IMR-90 (cell line): Measurements from ENCODE around the gene KIAA0825. TPM values are rescaled to one million over a fixed set of nuclear protein-coding genes. Genes with fewer than 3 reads are reported as not detected.

Source experiments
- ATAC-seq: fragments of 200-7000 bp; cut with Tn5 transposase; 2 replicates; pipeline ENCODE4 v1.9.1; 2020; ENCODE audit warnings: low read depth, mild to moderate bottlenecking, moderate library complexity
- BruUV-seq: library from RNA; stranded (reverse); fragments of 400-500 nt; replicated peaks from 2 replicates; lab custom pipeline; 2021; lab: Mats Ljungman, UMichigan
- CTCF ChIA-PET: fragments of 300-600 bp; formaldehyde crosslinking; extraction: SDS; loops from one replicate; lab custom pipeline; 2021; ENCODE audit warnings: antibody characterized with exemption; lab: Yijun Ruan, JAX
- POLR2A ChIA-PET: fragments of 300-600 bp; sonication (Branson Sonifier 250); formaldehyde crosslinking; loops from one replicate; lab custom pipeline; 2022; ENCODE audit warnings: antibody characterized with exemption; ENCODE audit not compliant: unreplicated experiment; lab: Charles Lee
- DNase-seq: peaks from one replicate; pipeline ENCODE4 v3.0.0; 2013
- H2AFZ ChIP-seq: replicated peaks from 2 replicates; pipeline ENCODE3; 2013; ENCODE audit warnings: low read length, mild to moderate bottlenecking; ENCODE audit not compliant: poor library complexity
- H2AK5ac ChIP-seq: 2 replicates; pipeline ENCODE4 v1.6.1; 2013; ENCODE audit warnings: low read depth, low read length, inconsistent platforms
- H2AK9ac ChIP-seq: replicated peaks from 2 replicates; pipeline ENCODE3; 2013; ENCODE audit warnings: mild to moderate bottlenecking, low read depth, low read length, moderate library complexity; ENCODE audit not compliant: poor library complexity
- H2BK120ac ChIP-seq: 2 replicates; pipeline ENCODE4 v1.6.1; 2013; ENCODE audit warnings: low read depth, low read length, inconsistent platforms
- H2BK15ac ChIP-seq: 3 replicates; pipeline ENCODE4 v1.6.1; 2013; ENCODE audit warnings: low read depth, low read length, inconsistent platforms
- H2BK20ac ChIP-seq: 2 replicates; pipeline ENCODE4 v1.6.1; 2013; ENCODE audit warnings: low read depth, mild to moderate bottlenecking, inconsistent platforms, low read length, moderate library complexity
- H2BK5ac ChIP-seq: 2 replicates; pipeline ENCODE4 v1.6.1; 2013; ENCODE audit warnings: mild to moderate bottlenecking, low read depth, low read length, inconsistent platforms; ENCODE audit not compliant: poor library complexity, severe bottlenecking
- H3K14ac ChIP-seq: replicated peaks from 2 replicates; pipeline ENCODE4 v1.6.1; 2013; ENCODE audit warnings: low read depth, low read length, inconsistent platforms
- H3K18ac ChIP-seq: 2 replicates; pipeline ENCODE4 v1.6.1; 2013; ENCODE audit warnings: low read depth, low read length, control low read depth
- H3K23ac ChIP-seq: 2 replicates; pipeline ENCODE4 v1.6.1; 2013; ENCODE audit warnings: low read depth, low read length, inconsistent platforms
- H3K27ac ChIP-seq: 2 replicates; pipeline ENCODE4 v1.5.1; 2013; ENCODE audit warnings: mild to moderate bottlenecking, control low read depth, low read length; ENCODE audit not compliant: insufficient read depth
- H3K27me3 ChIP-seq: 2 replicates; pipeline ENCODE4 v1.6.1; 2013; ENCODE audit warnings: low read length; ENCODE audit not compliant: control insufficient read depth, insufficient read depth
- H3K36me3 ChIP-seq: 2 replicates; pipeline ENCODE4 v1.6.1; 2013; ENCODE audit warnings: low read length, mixed read lengths; ENCODE audit not compliant: control insufficient read depth, insufficient read depth
- H3K4ac ChIP-seq: 2 replicates; pipeline ENCODE4 v1.6.1; 2013; ENCODE audit warnings: low read depth, low read length, inconsistent platforms
- H3K4me1 ChIP-seq: 2 replicates; pipeline ENCODE4 v1.6.1; 2013; ENCODE audit warnings: low read length, mixed read lengths; ENCODE audit not compliant: control insufficient read depth, insufficient read depth
- H3K4me2 ChIP-seq: 2 replicates; pipeline ENCODE4 v1.6.1; 2013; ENCODE audit warnings: low read depth, mild to moderate bottlenecking, control low read depth, low read length, moderate library complexity
- H3K4me3 ChIP-seq: 2 replicates; pipeline ENCODE4 v1.5.1; 2013; ENCODE audit warnings: low read depth, mild to moderate bottlenecking, control low read depth, low read length, moderate library complexity; ENCODE audit not compliant: insufficient read depth
- H3K56ac ChIP-seq: 2 replicates; pipeline ENCODE4 v1.6.1; 2013; ENCODE audit warnings: low read length, inconsistent platforms; ENCODE audit not compliant: insufficient read depth; ENCODE audit errors: extremely low read depth
- H3K79me1 ChIP-seq, 2 experiments: 2 replicates each; pipeline ENCODE4 v1.6.1; 2013; ENCODE audit warnings: low read length in 2 of 2, inconsistent platforms in 1 of 2, low read depth in 1 of 2
- H3K9ac ChIP-seq: 2 replicates; pipeline ENCODE4 v1.6.1; 2013; ENCODE audit warnings: low read depth, low read length, control low read depth
- H3K9me1 ChIP-seq: 2 replicates; pipeline ENCODE4 v1.6.1; 2013; ENCODE audit warnings: low read length, inconsistent platforms; ENCODE audit not compliant: insufficient read depth
- H3K9me3 ChIP-seq: 2 replicates; pipeline ENCODE4 v1.6.1; 2013; ENCODE audit warnings: low read length; ENCODE audit not compliant: control insufficient read depth, insufficient read depth
- H4K20me1 ChIP-seq: 2 replicates; pipeline ENCODE4 v1.6.1; 2013; ENCODE audit warnings: low read length, inconsistent platforms; ENCODE audit not compliant: insufficient read depth
- H4K5ac ChIP-seq: 2 replicates; pipeline ENCODE4 v1.6.1; 2013; ENCODE audit warnings: mild to moderate bottlenecking, low read depth, low read length, control low read depth
- H4K8ac ChIP-seq, 2 experiments: 2 replicates each; pipeline ENCODE4 v1.6.1; 2013; ENCODE audit warnings: low read depth in 2 of 2, low read length in 2 of 2, control low read depth in 1 of 2, inconsistent platforms in 1 of 2
- H4K91ac ChIP-seq: 2 replicates; pipeline ENCODE4 v1.6.1; 2013; ENCODE audit warnings: low read depth, low read length, inconsistent platforms; ENCODE audit not compliant: insufficient read depth
- BHLHE40 ChIP-seq: fragments of 150-350 bp; IDR thresholded peaks from 2 replicates; pipeline ENCODE4 v1.6.1; 2016; ENCODE audit warnings: mild to moderate bottlenecking, low read depth, low read length
- CEBPB ChIP-seq: IDR thresholded peaks from 2 replicates; pipeline ENCODE4 v1.6.1; 2012; ENCODE audit warnings: low read depth, low read length, improper control_type of control experiment
- FOS ChIP-seq: fragments of 150-350 bp; IDR thresholded peaks from 2 replicates; pipeline ENCODE4 v1.6.1; 2016; ENCODE audit warnings: low read depth, low read length
- MAFK ChIP-seq: IDR thresholded peaks from 2 replicates; pipeline ENCODE4 v1.6.1; 2012; ENCODE audit warnings: low read depth, low read length, improper control_type of control experiment
- MAZ ChIP-seq: IDR thresholded peaks from 2 replicates; pipeline ENCODE4 v1.6.1; 2012; ENCODE audit warnings: low read depth, mild to moderate bottlenecking, low read length, improper control_type of control experiment, moderate library complexity, borderline replicate concordance
- POLR2A ChIP-seq: IDR thresholded peaks from 2 replicates; pipeline ENCODE4 v1.6.1; 2012; ENCODE audit warnings: mild to moderate bottlenecking, low read depth, low read length
- SMC3 ChIP-seq: fragments of 150-350 bp; IDR thresholded peaks from 2 replicates; pipeline ENCODE4 v1.6.1; 2016; ENCODE audit warnings: low read depth, mild to moderate bottlenecking, antibody characterized with exemption, low read length, moderate library complexity
- USF2 ChIP-seq: fragments of 150-350 bp; IDR thresholded peaks from 2 replicates; pipeline ENCODE4 v1.6.1; 2017; ENCODE audit warnings: mild to moderate bottlenecking, antibody characterized with exemption, low read length, low read depth
- WGBS, 2 experiments: methylation state at CpG; one replicate each; pipeline versions ENCODE4 v1.1.5 to v1.1.7; 2013; ENCODE audit warnings: missing lambda C conversion rate in 2 of 2; ENCODE audit not compliant: insufficient read length in 1 of 2; ENCODE audit errors: extremely low coverage in 2 of 2; 5-methylcytosine and 5-hydroxymethylcytosine counted together
- dilution Hi-C: fragments of 300-500 bp; cut with HindIII; formaldehyde crosslinking; loops from one replicate; pipeline ENCODE4 v1.14.3; 2018; ENCODE audit warnings: low sequenced_read_pairs; ENCODE audit not compliant: unreplicated experiment
- in situ Hi-C: fragments of 300-500 bp; cut with MboI; formaldehyde crosslinking; loops from 3 replicates; pipeline ENCODE4 v1.14.3; 2019; ENCODE audit warnings: low sequenced_read_pairs, inconsistent platforms, mixed read lengths
- intact Hi-C: fragments of 100-400 bp; cut with micrococcal nuclease; formaldehyde crosslinking; loops from 2 replicates; pipeline ENCODE4 v1.10.0; 2022
- polyA plus RNA-seq, 3 experiments: library from polyadenylated mRNA; depleted of rRNA; stranded (reverse); fragments of >200 nt; gene quantifications; 2 replicates each; pipeline ENCODE4 v1.2.3, GENCODE V29; 2012; ENCODE audit warnings: low replicate concordance in 1 of 3
- total RNA-seq: library from RNA; depleted of rRNA; stranded (reverse); fragments of >200 nt; gene quantifications from 2 replicates; pipeline ENCODE4 v1.2.3, GENCODE V29; 2012

Gene KIAA0825
- total and polyA plus RNA-seq, 2 of the 4 experiments (the other 2 are of a cell fraction) = 0.46 to 1.8 TPM

- H3K79me1 ChIP-seq = no peaks in the 10 kb centered on the region
- H3K4me1 ChIP-seq = no peaks in the 10 kb centered on the region
- no peak overlapping the region for H2BK120ac ChIP-seq
- no peak overlapping the region for H2AK9ac ChIP-seq
- in situ Hi-C loops = no loop called here
- no peak overlapping the region for H3K4me2 ChIP-seq
- no peaks in the 10 kb centered on the region for H3K36me3 ChIP-seq
- CTCF ChIA-PET = interaction anchor here (0.7 kb wide), 1 partner anchor 25 kb away, joined by 3 read pairs; no protein-coding TSS in a partner anchor
- H3K9me1 ChIP-seq = no peaks in the 10 kb centered on the region
- H3K9me3 ChIP-seq = no peaks in the 10 kb centered on the region
- no peak overlapping the region for H3K56ac ChIP-seq
- no peak overlapping the region for H3K9ac ChIP-seq
- dilution Hi-C loops = no loop called here
- no peak for DNase-seq
- no peaks in the 10 kb centered on the region for H3K27me3 ChIP-seq
- no peak overlapping the region for H3K14ac ChIP-seq
- no peak overlapping the region for H2BK5ac ChIP-seq
- ATAC-seq = no peak
- H4K5ac ChIP-seq = no peak overlapping the region
- H3K4me3 ChIP-seq = no peak overlapping the region
- TF ChIP-seq BHLHE40 (no peak), SMC3 (no peak), MAZ (no peak), FOS (no peak), USF2 (no peak), POLR2A (no peak), MAFK (no peak), CEBPB (no peak)
- H3K27ac ChIP-seq = no peak overlapping the region
- H4K8ac ChIP-seq = no peak overlapping the region
- H2BK15ac ChIP-seq = no peak overlapping the region
- no TSS peak for BruUV-seq
- no peak overlapping the region for H3K4ac ChIP-seq
- H2AFZ ChIP-seq = no peak overlapping the region
- no peak overlapping the region for H2BK20ac ChIP-seq
- POLR2A ChIA-PET = no interaction called here
- H4K20me1 ChIP-seq = no peaks in the 10 kb centered on the region
- no peak overlapping the region for H3K18ac ChIP-seq
- intact Hi-C loops = no loop called here
- no peak overlapping the region for H2AK5ac ChIP-seq
- no CpG with 5 or more reads among the region's 2 CpGs for WGBS, 2 experiments
- H4K91ac ChIP-seq = no peak overlapping the region
- no peak overlapping the region for H3K23ac ChIP-seq
Observed at GRCh38 chr5:94562327-94562971, 56.0 kb downstream of the KIAA0825 start.
